Trophoblast cell (in vitro differentiated cells and primary cell): Measurements from ENCODE around the gene ERP29.

ENCODE experiments used
- DNase-seq, 2 donors: peaks; one replicate each; pipeline ENCODE4 v3.0.0-alpha.2; 2016
- H2AFZ ChIP-seq: 2 replicates; pipeline ENCODE4 v1.6.1; 2013; ENCODE audit warnings: low read length, moderate library complexity, mild to moderate bottlenecking; ENCODE audit not compliant: insufficient read depth, poor library complexity
- H2AK5ac ChIP-seq: 2 replicates; pipeline ENCODE4 v1.6.1; 2013; ENCODE audit warnings: mild to moderate bottlenecking, low read length
- H2BK120ac ChIP-seq: 2 replicates; pipeline ENCODE4 v1.6.1; 2013; ENCODE audit warnings: low read length, mild to moderate bottlenecking, moderate library complexity; ENCODE audit not compliant: insufficient read depth, poor library complexity
- H2BK12ac ChIP-seq: 2 replicates; pipeline ENCODE4 v1.6.1; 2013; ENCODE audit warnings: mild to moderate bottlenecking, low read length, moderate library complexity
- H2BK5ac ChIP-seq: 2 replicates; pipeline ENCODE4 v1.6.1; 2013; ENCODE audit warnings: low read length, low read depth, moderate library complexity, mild to moderate bottlenecking; ENCODE audit not compliant: poor library complexity
- H3K14ac ChIP-seq: 2 replicates; pipeline ENCODE4 v1.6.1; 2013; ENCODE audit warnings: mild to moderate bottlenecking, low read length
- H3K18ac ChIP-seq: 2 replicates; pipeline ENCODE4 v1.6.1; 2013; ENCODE audit warnings: mild to moderate bottlenecking, low read length
- H3K23ac ChIP-seq: 2 replicates; pipeline ENCODE4 v1.6.1; 2013; ENCODE audit warnings: low read length
- H3K27ac ChIP-seq: 2 replicates; pipeline ENCODE4 v1.5.1; 2013; ENCODE audit warnings: low read depth, mild to moderate bottlenecking, inconsistent platforms, low read length, moderate library complexity
- H3K27me3 ChIP-seq: 2 replicates; pipeline ENCODE4 v1.6.1; 2013; ENCODE audit warnings: inconsistent platforms, mild to moderate bottlenecking, low read length, moderate library complexity; ENCODE audit not compliant: insufficient read depth
- H3K36me3 ChIP-seq, 2 experiments: 1 replicate in 1 of 2; 2 replicates in 1 of 2; pipeline ENCODE4 v1.6.1; 2013; ENCODE audit warnings: low read length in 2 of 2, mild to moderate bottlenecking in 2 of 2, moderate library complexity in 1 of 2; ENCODE audit not compliant: insufficient read depth in 2 of 2, control insufficient read depth in 1 of 2
- H3K4ac ChIP-seq: 2 replicates; pipeline ENCODE4 v1.6.1; 2013; ENCODE audit warnings: low read depth, mild to moderate bottlenecking, low read length, moderate library complexity
- H3K4me1 ChIP-seq, 2 experiments: 1 replicate in 1 of 2; 2 replicates in 1 of 2; pipeline ENCODE4 v1.6.1; 2013; ENCODE audit warnings: low read length in 2 of 2, mild to moderate bottlenecking in 2 of 2, moderate library complexity in 1 of 2; ENCODE audit not compliant: insufficient read depth in 2 of 2, control insufficient read depth in 1 of 2
- H3K4me2 ChIP-seq: 2 replicates; pipeline ENCODE4 v1.6.1; 2013; ENCODE audit warnings: inconsistent platforms, mild to moderate bottlenecking, low read length, moderate library complexity
- H3K4me3 ChIP-seq: 2 replicates; pipeline ENCODE4 v1.5.1; 2013; ENCODE audit warnings: mild to moderate bottlenecking, low read depth, low read length, inconsistent platforms
- H3K79me1 ChIP-seq: one replicate; pipeline ENCODE4 v1.6.1; 2013; ENCODE audit warnings: low read length
- H3K79me2 ChIP-seq: 2 replicates; pipeline ENCODE4 v1.6.1; 2013; ENCODE audit warnings: low read length, mild to moderate bottlenecking; ENCODE audit not compliant: control insufficient read depth, insufficient read depth, poor library complexity
- H3K9ac ChIP-seq: 2 replicates; pipeline ENCODE4 v1.6.1; 2013; ENCODE audit warnings: mild to moderate bottlenecking, low read length
- H3K9me3 ChIP-seq: 2 replicates; pipeline ENCODE4 v1.6.1; 2013; ENCODE audit warnings: low read depth, mild to moderate bottlenecking, control low read depth, inconsistent platforms, low read length; ENCODE audit not compliant: insufficient read depth
- H4K12ac ChIP-seq: 2 replicates; pipeline ENCODE4 v1.6.1; 2013; ENCODE audit warnings: low read depth, mild to moderate bottlenecking, low read length, moderate library complexity
- H4K8ac ChIP-seq: 2 replicates; pipeline ENCODE4 v1.6.1; 2013; ENCODE audit warnings: low read depth, mild to moderate bottlenecking, low read length, moderate library complexity
- H4K91ac ChIP-seq: one replicate; pipeline ENCODE4 v1.6.1; 2013; ENCODE audit warnings: low read depth, mild to moderate bottlenecking, low read length, moderate library complexity
- WGBS: extraction: QIAGEN DNeasy Blood & Tissue Kit; methylation state at CpG from one replicate; pipeline ENCODE4 v1.1.7; 2013; ENCODE audit warnings: missing lambda C conversion rate; ENCODE audit not compliant: insufficient read length, insufficient coverage; ENCODE audit errors: extremely low coverage; 5-methylcytosine and 5-hydroxymethylcytosine counted together

Gene ERP29

GRCh38 chr12:112022241-112023016 is 9.2 kb downstream of the ERP29 start:
- no peak overlapping the region for H4K12ac ChIP-seq
- H2BK120ac ChIP-seq = no peak overlapping the region
- no peak overlapping the region for H3K14ac ChIP-seq
- H3K4me2 ChIP-seq = no peak overlapping the region
- no peak overlapping the region for H3K4ac ChIP-seq
- no CpG with 5 or more reads among the region's 11 CpGs for whole genome bisulfite sequencing
- no peak overlapping the region for H4K91ac ChIP-seq
- H3K27ac ChIP-seq = no peak overlapping the region
- no peaks in the 10 kb centered on the region for H3K27me3 ChIP-seq
- no peak overlapping the region for H2BK5ac ChIP-seq
- H3K9me3 ChIP-seq = no peaks in the 10 kb centered on the region
- DNase-seq = no peak
- no peak overlapping the region for H3K18ac ChIP-seq
- no peak overlapping the region for H2AK5ac ChIP-seq
- H2BK12ac ChIP-seq = no peak overlapping the region
- no peak overlapping the region for H3K4me3 ChIP-seq
- H3K9ac ChIP-seq = no peak overlapping the region
- no peak overlapping the region for H4K8ac ChIP-seq
- H3K36me3 ChIP-seq = peaks cover 20 to 36% of the 10 kb centered on the region in 2 experiments
- H2AFZ ChIP-seq = no peak overlapping the region
- H3K79me2 ChIP-seq = no peaks in the 10 kb centered on the region
- no peak overlapping the region for H3K23ac ChIP-seq
- H3K4me1 ChIP-seq = no peaks in the 10 kb centered on the region
- H3K79me1 ChIP-seq = no peaks in the 10 kb centered on the region

GRCh38 chr12:112023759-112024396 is 10.7 kb downstream of the ERP29 start:
- Histone ChIP-seq H3K4me2 (no peak overlapping the region), H3K9ac (no peak overlapping the region), H3K18ac (no peak overlapping the region), H2BK5ac (no peak overlapping the region), H3K27ac (no peak overlapping the region), H3K4me1 (no peaks in the 10 kb centered on the region), H3K9me3 (no peaks in the 10 kb centered on the region), H3K36me3 (peaks cover 20 to 38% of the 10 kb centered on the region in 2 experiments), H4K8ac (no peak overlapping the region), H3K27me3 (no peaks in the 10 kb centered on the region), H2AFZ (no peak overlapping the region), H4K12ac (no peak overlapping the region), H2BK120ac (no peak overlapping the region), H3K14ac (no peak overlapping the region), H3K79me1 (no peaks in the 10 kb centered on the region), H3K4me3 (no peak overlapping the region), H3K23ac (no peak overlapping the region), H2BK12ac (no peak overlapping the region), H2AK5ac (no peak overlapping the region), H3K79me2 (no peaks in the 10 kb centered on the region), H3K4ac (no peak overlapping the region), H4K91ac (no peak overlapping the region)
- no CpG with 5 or more reads among the region's 4 CpGs for WGBS
- DNase-seq = no peak

GRCh38 chr12:112025808-112026375 is 12.7 kb downstream of the ERP29 start:
- no peaks in the 10 kb centered on the region for H3K9me3 ChIP-seq
- no peak overlapping the region for H2AFZ ChIP-seq
- H3K9ac ChIP-seq = no peak overlapping the region

GRCh38 chr12:112029301-112029700 is 16.1 kb downstream of the ERP29 start:
- Histone ChIP-seq H3K27me3 (no peaks in the 10 kb centered on the region), H4K8ac (no peak overlapping the region), H3K79me1 (no peaks in the 10 kb centered on the region), H2AFZ (no peak overlapping the region), H3K4me3 (no peak overlapping the region), H4K12ac (no peak overlapping the region), H3K18ac (no peak overlapping the region), H2AK5ac (no peak overlapping the region), H3K4me1 (no peaks in the 10 kb centered on the region), H3K79me2 (no peaks in the 10 kb centered on the region), H3K9ac (no peak overlapping the region), H3K14ac (no peak overlapping the region), H2BK12ac (no peak overlapping the region), H4K91ac (no peak overlapping the region), H2BK5ac (no peak overlapping the region), H3K36me3 (peaks cover 5 to 13% of the 10 kb centered on the region in 2 experiments), H3K9me3 (no peaks in the 10 kb centered on the region), H3K27ac (no peak overlapping the region), H3K23ac (no peak overlapping the region), H3K4me2 (no peak overlapping the region), H3K4ac (no peak overlapping the region), H2BK120ac (no peak overlapping the region)
- WGBS = no CpG with 5 or more reads among the region's 2 CpGs
- no peak for DNase-seq

More at GRCh38 chr12:112025808-112026375, 12.7 kb downstream of the ERP29 start:
- no peak overlapping the region for H2BK12ac ChIP-seq
- no peak overlapping the region for H4K91ac ChIP-seq
- H2AK5ac ChIP-seq = no peak overlapping the region
- H3K36me3 ChIP-seq = peaks cover 17 to 27% of the 10 kb centered on the region in 2 experiments
- H2BK120ac ChIP-seq = no peak overlapping the region
- WGBS = no CpG with 5 or more reads among the region's 4 CpGs
- no peak overlapping the region for H4K12ac ChIP-seq
- H3K4me3 ChIP-seq = no peak overlapping the region
- DNase-seq = peak in 1 of 2 donors; percentile 24
- H3K27ac ChIP-seq = peak overlapping the region; percentile 12
- no peaks in the 10 kb centered on the region for H3K27me3 ChIP-seq
- H3K79me2 ChIP-seq = no peaks in the 10 kb centered on the region
- no peak overlapping the region for H3K23ac ChIP-seq
- H3K4me2 ChIP-seq = no peak overlapping the region
- no peak overlapping the region for H3K4ac ChIP-seq
- H3K14ac ChIP-seq = no peak overlapping the region
- no peak overlapping the region for H2BK5ac ChIP-seq
- no peaks in the 10 kb centered on the region for H3K79me1 ChIP-seq
- no peak overlapping the region for H4K8ac ChIP-seq
- H3K18ac ChIP-seq = no peak overlapping the region
- no peaks in the 10 kb centered on the region for H3K4me1 ChIP-seq
